Daoy (cell line): ENCODE results near the gene BTNL3. TPM values are rescaled to one million over a fixed set of nuclear protein-coding genes. Genes with fewer than 3 reads are reported as not detected.
"Not testable (repeated sequence)": the region's sequence is repeated elsewhere in the genome, so short reads cannot be mapped to it uniquely, and the experiment has no call there.

Source experiments
- DNase-seq: peaks from one replicate; pipeline ENCODE4 v3.0.0-alpha.2; 2015; ENCODE audit warnings: low read depth
- total RNA-seq: library from RNA; depleted of rRNA; stranded (reverse); fragments of >200 nt; shearing (Covaris generic); gene quantifications from 2 replicates; pipeline ENCODE4 v1.2.3, GENCODE V29; 2014

BTNL3 gene
- total RNA-seq, 1 experiment from 2014 or later = not detected

- no peak for DNase-seq
Observed at GRCh38 chr5:181024245-181025064, 35.8 kb downstream of the BTNL3 start.

DNA sequence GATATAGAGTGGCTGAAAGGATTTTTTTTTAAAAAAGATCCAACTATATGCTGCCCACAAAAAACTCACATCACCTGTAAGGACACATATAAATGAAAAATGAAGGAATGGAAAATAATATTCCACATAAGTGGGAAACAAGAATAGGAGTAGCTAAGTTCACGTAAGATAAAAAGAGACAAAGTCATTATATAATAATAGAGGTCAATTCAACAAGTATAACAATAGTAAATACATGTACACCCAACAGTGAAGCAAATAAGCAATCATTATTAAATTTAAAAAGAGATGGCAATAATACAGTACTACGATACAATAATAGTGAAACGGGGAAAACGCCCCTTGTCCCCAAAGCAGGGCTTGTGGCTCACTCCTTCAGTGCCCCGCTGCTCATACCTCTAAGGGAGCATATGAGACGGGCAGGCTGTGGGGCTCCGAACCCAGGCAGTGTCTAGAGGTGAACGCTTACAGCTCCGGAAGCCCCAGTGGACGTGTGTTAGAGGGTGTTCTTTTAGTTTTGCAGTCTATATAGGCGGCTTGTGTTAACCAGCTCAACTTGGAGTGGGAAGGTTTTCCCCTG lies 38.9 kb downstream of the BTNL3 start:
- no peak for DNase-seq

DNA sequence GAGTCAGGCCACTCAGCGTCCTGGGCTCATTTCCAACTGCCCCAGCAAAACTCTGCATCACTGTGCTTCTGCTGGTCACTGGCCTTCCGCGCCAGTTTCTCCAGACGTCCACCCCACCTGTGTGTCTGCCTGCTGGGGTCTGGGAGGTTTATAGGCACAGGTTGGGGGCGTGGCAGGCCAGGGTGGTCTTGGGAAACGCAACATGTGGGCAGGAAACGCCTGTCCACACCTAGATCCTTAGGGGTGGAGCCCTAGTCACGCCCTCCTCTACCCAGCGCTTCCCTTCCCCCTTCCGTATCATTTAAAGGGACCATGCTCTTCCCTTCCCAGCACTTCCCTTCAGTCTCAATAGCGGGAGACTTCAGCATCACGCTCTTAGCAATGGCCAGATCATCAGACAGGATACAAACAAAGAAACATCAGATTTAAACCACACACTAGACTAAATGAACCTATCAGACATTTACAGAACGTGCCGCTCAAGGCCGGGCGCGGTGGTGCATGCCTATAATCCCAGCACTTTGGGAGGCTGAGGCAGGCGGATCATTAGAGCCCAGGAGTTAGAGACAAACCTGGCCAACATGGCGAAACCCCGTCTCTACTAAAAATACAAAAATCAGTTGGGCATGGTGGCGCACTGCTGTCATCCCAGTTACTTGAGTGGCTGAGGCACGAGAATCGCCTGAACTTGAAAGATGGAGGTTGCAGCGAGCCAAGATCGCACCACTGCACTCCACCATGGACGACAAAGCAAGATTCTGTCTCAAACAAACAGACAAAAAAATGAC lies 39.6 kb downstream of the BTNL3 start:
- peak; percentile 55 for DNase-seq

- no peak for DNase-seq
Observed at GRCh38 chr5:181031716-181032115, 43.1 kb downstream of the BTNL3 start.

DNA sequence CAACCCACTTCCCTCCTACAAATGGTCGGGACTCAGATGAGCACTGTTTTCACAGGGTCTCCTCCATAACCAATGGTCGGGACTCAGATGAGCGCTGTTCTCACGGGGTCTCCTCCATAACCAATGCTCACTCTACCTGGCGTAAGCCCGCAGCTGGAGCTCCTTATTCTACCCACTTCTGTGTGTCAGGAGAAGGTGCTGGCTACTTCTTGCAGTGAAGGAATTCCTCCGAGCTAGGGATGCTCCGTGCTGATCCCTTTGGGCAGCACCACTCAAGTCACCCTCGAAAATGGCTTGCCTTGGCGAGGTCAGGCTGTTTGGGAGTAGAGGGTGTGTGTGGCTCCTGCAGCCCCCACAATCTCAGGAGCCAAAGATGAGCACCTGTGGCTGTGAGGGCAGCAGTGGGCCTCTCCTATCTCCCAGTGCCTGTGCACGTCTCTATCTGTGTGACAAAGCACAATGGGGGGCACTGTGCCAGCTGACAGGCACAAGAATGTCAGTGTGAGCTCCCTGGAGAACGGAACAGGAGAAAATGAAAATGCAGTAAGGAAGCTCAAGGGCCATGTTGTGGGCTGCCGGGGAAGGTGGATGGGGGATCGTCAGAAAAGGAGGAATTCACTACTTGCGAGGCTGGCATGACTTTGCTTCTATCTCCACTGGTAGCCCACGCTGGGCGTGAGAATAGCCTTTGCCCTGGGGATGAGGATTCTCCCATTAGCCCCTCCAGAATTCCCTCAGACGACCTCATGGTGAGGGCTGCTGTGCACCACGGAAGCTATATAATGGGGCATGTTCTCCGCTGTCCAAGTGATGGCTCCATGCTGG lies 47.6 kb downstream of the BTNL3 start:
- DNase-seq = no peak

GRCh38 chr5:181036816-181037364 lies 48.2 kb downstream of the BTNL3 start:
- DNase-seq = no peak

GRCh38 chr5:181037365-181037861 lies 48.8 kb downstream of the BTNL3 start:
- DNase-seq = peak; percentile 36

GRCh38 chr5:181039471-181039870 lies 50.8 kb downstream of the BTNL3 start:
- DNase-seq = no peak

DNA sequence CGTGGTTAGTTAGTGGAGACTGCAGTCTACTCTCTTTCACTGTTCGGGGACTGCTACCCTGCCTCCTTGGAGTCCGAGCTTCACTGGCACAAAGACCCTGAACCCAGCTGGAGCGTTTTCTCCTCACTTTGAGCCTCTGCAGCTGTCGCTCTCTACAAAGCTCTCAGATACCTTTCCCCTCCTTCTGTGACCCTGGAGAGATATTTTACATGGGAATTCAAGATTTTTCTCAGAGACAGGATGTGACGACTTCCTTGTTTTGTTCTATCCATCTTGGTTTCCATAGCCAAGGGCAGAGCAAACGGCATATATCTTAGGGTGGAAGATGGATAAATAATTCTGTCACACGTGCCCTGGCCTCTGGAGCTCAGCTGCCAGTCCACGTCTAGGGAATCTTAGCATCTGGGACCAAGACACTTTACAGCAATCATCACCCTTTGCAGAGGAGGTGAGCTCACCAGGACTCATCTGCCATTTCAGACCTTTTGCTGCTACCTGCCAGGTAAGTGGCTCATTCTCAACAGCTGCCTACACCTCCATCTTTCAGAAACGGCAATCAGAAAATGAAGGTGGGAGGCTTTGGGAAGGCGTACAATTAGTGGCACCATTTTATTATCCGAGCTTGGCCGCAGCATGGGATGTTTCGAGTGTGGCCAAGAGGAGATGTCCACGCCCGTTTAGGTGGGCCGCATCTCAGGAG lies 51.4 kb downstream of the BTNL3 start, which contains the start of gene BTNL9:
Gene BTNL9 (plus strand): TSS at position 336 of the 700 bp plus-strand sequence. CDS start 5,224 bp downstream, outside the sequence.
- DNase-seq = no peak

DNA sequence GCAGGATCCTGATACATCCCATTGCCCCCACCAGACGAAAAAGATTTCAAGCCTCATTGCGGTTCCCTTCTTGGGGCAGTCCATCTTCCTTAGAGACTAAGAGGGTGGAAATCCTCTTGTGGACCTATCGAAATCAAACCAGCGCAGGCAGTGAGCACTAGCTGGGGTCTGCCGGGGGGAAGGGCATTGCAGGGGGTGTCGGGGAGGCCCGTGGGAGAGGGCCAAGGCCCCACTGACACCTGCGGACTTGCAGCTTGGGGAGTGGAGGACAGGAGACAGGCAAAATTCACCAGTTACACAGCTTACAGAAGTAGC lies 51.9 kb downstream of the BTNL3 start:
- DNase-seq = no peak

DNA sequence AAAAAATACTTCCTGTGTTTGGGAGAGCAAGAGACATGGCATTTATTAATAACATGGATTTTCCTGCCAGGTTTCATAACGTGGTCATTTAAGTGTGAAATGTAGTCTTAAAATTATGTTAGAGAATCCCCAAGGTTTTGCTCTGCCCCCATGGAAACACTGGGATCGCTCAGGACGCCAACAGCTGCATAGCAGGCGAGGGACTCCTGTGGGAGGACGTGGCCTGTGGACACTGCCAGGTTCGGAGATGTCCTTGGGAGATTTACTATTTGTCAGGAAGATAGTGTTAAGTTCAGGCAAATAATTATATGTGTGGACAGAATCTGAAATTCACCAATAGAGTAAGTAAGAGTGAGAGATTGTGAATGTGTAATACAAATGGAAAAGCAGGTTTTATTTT lies 52.4 kb downstream of the BTNL3 start:
- DNase-seq = no peak

DNA sequence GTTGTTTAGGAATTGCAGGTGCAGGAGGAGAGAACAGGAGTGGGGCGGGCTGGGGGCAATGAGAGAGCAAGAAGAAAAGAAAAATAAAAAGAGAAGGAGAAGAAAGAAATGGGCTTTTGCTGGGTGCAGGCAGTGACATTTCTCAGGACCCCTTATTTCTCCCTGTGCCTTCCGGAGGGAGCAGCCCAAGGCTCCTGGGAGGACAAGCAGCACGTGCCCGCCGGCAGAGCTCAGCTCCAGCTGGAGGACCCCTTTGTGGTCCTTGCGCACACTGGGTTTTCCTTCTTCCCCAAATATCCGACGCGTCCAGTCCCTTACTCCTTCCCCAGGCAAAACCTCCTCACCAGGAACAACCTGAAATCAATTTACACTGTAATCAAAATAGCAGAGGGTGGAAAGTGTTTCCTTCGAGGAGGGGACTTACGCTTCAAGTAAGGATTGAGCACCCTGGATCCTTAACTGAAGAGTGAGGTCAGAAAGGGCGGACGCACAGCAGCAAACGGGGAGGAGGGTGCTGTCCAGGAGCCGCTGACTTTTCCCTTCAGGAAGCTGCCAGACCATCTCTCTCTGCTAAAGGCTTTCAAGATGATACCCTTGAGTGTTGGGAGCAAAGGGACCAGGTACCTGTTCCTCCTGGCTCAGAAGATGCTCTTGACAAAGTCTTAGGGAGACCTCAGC lies 53.5 kb downstream of the BTNL3 start:
- DNase-seq = no peak

GRCh38 chr5:181042722-181043121 lies 54.1 kb downstream of the BTNL3 start:
- DNase-seq = no peak

DNA sequence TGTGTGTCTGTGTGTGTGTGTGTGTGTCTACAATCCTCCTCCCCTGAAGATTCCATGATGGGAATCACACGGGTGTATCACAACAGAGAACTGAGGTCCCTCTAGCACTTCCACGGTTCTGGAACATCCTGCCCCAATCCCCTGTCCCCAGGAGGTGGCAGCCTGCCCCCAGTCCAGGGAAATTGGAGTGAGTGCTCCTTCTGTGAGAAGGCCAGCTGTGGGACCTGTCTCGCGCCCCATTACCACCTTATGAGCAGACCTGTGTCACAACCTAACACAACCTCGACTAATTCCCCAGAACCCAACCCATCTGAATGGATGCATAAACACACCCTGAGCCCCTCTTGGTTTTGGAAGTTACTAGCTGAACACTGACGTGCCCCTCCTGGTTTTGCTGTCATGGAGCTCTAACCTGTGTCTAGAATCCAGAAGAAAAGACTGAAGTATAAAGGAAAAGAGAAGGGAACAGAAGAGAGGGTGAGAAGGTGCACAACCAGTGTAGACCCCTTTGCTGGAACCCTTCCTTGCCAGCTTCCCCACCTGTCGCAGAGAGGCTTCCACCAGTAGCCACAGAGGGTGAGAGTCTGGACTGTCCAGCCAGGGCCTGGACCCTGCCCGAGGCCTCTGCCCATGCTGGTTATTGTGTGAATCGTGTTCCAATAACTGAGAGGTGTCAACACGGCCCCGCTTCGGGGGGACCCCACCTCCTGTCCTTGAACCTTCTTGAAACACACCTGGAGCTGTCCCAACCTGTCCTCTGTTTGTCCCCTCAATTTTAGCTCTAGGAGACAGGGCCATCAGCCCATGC lies 54.8 kb downstream of the BTNL3 start:
- peak; percentile 28 for DNase-seq

DNA sequence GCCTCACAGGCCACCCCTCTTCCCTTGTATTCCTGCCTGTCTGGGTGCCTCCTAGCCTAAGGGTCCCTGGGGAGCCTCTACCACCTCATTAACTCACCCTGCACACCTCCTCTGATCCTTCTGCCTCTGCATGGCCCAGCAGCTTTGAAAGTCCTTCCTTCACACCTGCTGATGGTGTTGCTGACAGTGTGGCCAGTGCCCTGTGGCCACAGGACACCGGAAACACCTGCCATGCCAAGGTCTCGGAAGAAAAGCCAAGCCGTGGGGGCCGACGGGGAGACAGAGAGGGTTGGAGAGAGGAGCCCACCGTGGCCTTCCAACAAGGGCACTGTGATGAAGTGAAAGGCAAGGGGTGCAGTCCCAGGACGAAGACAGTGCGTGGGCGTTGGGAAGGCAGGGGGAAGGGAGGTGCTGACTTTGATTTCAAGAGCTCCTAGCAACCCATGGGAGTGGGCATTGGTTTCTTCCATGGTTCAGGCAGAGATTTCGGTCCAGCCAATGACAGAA lies 55.5 kb downstream of the BTNL3 start:
- DNase-seq = no peak

DNA sequence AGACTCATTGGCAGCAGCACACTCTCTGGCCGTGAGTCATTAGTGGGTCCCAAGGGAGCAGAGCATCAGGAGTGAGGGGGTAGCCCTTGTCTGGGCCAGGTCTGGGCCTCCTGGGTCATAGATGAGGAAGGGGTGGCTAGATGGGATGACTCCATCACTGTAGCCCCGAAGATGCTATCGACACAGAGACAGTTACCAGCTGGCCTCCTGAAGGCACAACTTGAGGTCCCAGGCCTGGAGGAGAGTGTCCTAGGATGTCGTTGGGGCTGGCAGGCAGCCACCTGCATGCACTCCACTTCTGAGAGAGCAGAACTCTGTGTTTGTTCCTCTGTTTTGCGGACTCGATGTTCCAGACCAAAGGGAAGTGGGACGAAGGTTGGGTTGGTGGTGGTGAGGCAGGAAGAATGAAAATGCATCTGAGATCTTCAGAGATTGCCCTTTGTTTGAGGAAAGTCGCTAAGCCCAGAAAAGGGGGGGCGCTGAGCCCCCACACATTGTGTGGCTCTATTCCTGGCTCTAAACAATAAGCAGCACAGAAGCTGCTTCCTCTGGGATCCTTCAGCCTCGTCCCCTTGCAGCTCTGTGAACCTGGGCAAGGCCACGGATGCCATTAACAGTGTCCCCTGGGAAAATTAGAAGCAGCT lies 56.1 kb downstream of the BTNL3 start:
- peak; percentile 36 for DNase-seq

DNA sequence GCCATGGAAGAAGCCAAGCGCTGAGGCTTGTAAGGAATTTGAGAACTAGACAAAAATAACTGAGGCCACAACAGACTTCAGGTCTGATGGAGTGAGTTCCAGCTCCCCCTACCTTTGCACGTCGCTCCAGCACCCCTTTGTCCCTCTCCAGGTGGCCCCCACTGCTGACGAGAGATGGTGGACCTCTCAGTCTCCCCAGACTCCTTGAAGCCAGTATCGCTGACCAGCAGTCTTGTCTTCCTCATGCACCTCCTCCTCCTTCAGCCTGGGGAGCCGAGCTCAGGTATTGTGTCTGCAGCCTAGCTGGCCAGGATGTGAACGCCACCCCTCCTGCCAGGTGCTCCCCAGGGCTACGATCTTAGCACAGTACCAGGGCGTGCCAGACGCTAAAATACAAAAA lies 56.7 kb downstream of the BTNL3 start:
- no peak for DNase-seq

DNA sequence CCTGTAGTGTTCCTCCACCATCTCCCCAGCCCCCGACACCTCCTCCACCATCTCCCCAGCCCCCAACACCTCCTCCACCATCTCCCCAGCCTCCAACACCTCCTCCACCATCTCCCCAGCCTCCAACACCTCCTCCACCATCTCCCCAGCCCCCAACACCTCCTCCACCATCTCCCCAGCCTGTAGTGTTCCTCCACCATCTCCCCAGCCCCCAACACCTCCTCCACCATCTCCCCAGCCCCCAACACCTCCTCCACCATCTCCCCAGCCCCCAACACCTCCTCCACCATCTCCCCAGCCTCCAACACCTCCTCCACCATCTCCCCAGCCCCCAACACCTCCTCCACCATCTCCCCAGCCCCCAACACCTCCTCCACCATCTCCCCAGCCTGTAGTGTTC lies 57.2 kb downstream of the BTNL3 start:
- not testable (repeated sequence) for DNase-seq

DNA sequence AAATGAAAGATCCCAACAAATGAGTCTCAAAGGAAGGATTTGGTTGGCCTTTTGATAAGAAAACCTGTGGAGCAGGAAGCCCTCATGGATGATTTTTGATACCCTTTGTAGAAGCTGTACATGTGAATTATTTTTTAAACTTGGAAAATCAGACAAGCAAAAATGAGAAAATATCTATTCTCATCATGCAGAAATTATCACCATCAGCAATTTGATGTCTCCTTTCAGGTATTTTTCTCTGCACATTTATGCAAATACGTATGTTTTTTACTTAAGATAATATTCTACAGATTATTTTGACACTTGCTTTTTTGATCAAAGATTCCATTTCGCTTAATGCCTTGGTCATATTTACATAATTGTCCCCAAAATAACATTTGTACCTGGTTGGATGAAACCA lies 58.6 kb downstream of the BTNL3 start:
- no peak for DNase-seq
